ENCODE measurements around the gene CPAMD8. TPM values are rescaled to one million over a fixed set of nuclear protein-coding genes. Genes with fewer than 3 reads are reported as not detected.

CPAMD8 gene
- total and polyA plus RNA-seq, 2 donors (not counting 3 experiments of a cell fraction or from before 2014, with no cell fraction given), result 2.2 to 3.9 TPM

DNA sequence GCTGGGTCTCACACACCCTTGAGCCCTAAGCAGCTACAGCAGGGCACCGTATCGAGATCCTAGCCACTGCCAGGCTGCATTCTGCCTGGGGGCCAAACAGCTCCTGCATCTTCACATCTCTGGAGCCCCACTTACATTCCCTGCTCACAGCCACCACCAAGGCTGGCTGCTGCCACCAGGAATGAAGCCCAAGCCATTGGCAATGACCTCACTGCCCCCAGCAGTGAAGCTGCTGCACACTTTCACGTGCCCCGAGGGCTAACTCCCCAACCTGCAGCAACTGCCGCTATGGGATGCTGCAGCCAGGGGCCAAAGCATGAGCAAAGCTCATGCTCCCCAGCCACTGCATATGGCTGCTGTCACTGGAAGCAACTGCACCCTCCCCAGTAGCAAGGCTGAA, 95.9 kb downstream of the CPAMD8 start:
- DNase-seq (ENCODE audit: low read depth, low spot score), result no peak
- Histone ChIP-seq H3K9ac (replicated peaks; ENCODE audit: extremely low read depth, insufficient read depth, low read length) (no peak overlapping the region), H3K27ac (ENCODE audit: insufficient read depth, low read depth, low read length) (no peak overlapping the region), H3K27me3 (ENCODE audit: control insufficient read depth in 2 of 2, insufficient read depth in 2 of 2, low read length in 2 of 2) (peaks cover 1 to 6% of the 10 kb centered on the region in 2 experiments), H3K4me1 (ENCODE audit: control insufficient read depth, extremely low read depth, insufficient read depth, low read length) (no peaks in the 10 kb centered on the region), H3K79me2 (ENCODE audit: control insufficient read depth, insufficient read depth, low read length) (no peaks in the 10 kb centered on the region), H4K20me1 (replicated peaks; ENCODE audit: control insufficient read depth, extremely low read depth, insufficient read depth, low read length) (no peaks in the 10 kb centered on the region), H3K36me3 (ENCODE audit: control insufficient read depth in 2 of 2, extremely low read depth in 1 of 2, insufficient read depth in 2 of 2, low read length in 2 of 2) (no peaks in the 10 kb centered on the region), H3K4me3 (replicated peaks in 1 of 3; ENCODE audit: insufficient read depth in 1 of 3, low read depth in 1 of 3, low read length in 3 of 3) (no peak overlapping the region), H3K9me1 (replicated peaks; ENCODE audit: control insufficient read depth, extremely low read depth, insufficient read depth, low read length) (no peaks in the 10 kb centered on the region), H3K4me2 (ENCODE audit: insufficient read depth, low read length) (no peak overlapping the region), H2AFZ (ENCODE audit: low read depth, low read length) (no peak overlapping the region), H3K9me3 (replicated peaks; ENCODE audit: control insufficient read depth, insufficient read depth, low read length) (no peaks in the 10 kb centered on the region)
- ChIA-PET CTCF (no interaction called here), POLR2A (no interaction called here)
- TF ChIP-seq, protein P1, sequence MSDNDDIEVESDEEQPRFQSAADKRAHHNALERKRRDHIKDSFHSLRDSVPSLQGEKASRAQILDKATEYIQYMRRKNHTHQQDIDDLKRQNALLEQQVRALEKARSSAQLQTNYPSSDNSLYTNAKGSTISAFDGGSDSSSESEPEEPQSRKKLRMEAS (IDR thresholded peaks at IDR 0.05; ENCODE audit: insufficient read depth, insufficient read length), result no peak
- no peak for TF ChIP-seq GATA2 (IDR thresholded peaks at IDR 0.05; ENCODE audit: insufficient read depth, insufficient read length, low read depth, low read length)
- no peak for TF ChIP-seq POLR2A (IDR thresholded peaks at IDR 0.05; ENCODE audit: low read depth, low read length)
- TF ChIP-seq, protein P2, sequence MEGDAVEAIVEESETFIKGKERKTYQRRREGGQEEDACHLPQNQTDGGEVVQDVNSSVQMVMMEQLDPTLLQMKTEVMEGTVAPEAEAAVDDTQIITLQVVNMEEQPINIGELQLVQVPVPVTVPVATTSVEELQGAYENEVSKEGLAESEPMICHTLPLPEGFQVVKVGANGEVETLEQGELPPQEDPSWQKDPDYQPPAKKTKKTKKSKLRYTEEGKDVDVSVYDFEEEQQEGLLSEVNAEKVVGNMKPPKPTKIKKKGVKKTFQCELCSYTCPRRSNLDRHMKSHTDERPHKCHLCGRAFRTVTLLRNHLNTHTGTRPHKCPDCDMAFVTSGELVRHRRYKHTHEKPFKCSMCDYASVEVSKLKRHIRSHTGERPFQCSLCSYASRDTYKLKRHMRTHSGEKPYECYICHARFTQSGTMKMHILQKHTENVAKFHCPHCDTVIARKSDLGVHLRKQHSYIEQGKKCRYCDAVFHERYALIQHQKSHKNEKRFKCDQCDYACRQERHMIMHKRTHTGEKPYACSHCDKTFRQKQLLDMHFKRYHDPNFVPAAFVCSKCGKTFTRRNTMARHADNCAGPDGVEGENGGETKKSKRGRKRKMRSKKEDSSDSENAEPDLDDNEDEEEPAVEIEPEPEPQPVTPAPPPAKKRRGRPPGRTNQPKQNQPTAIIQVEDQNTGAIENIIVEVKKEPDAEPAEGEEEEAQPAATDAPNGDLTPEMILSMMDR (IDR thresholded peaks at IDR 0.05; ENCODE audit: extremely low read depth in 1 of 2, insufficient read depth in 1 of 2, low read depth in 1 of 2, low read length in 2 of 2), result no peak
- no peak for TF ChIP-seq POLR2AphosphoS5 (IDR thresholded peaks at IDR 0.05; ENCODE audit: insufficient read depth, low read depth, low read length)
- TF ChIP-seq EZH2 (IDR thresholded peaks at IDR 0.05; ENCODE audit: borderline replicate concordance, low read depth, low read length, severe bottlenecking), result no peak
- TF ChIP-seq JUN (IDR thresholded peaks at IDR 0.05; ENCODE audit: borderline replicate concordance, insufficient read depth, insufficient read length, low read depth), result no peak
- no peak for TF ChIP-seq MYC (IDR thresholded peaks at IDR 0.05; ENCODE audit: low read depth, low read length)
- TF ChIP-seq FOS (IDR thresholded peaks at IDR 0.05; ENCODE audit: borderline replicate concordance, insufficient read depth, low read length), result no peak
- no TSS peak for BruUV-seq (replicated peaks)
- FAIRE-seq, result no peak
- intact Hi-C loops (cut with micrococcal nuclease) (no loop called here), dilution Hi-C loops (cut with MboI; ENCODE audit: extremely low pct_ligation_motif_present, low sequenced_read_pairs) (no loop called here)

Measured in endothelial cell of umbilical vein (primary cell).